HL-60 (cell line): Measurements from ENCODE around the gene TMEM63A.

Source experiments
- DNase-seq, 2 experiments: peaks; one replicate each; pipeline ENCODE4 v3.0.0-alpha.2; 2010 to 2020; ENCODE audit warnings: low read depth in 1 of 2, low spot score in 1 of 2
- H3K27ac ChIP-seq: fragments of 250-450 bp; sonication (Bioruptor Pico); replicated peaks from 2 replicates; pipeline ENCODE4 v1.5.1; 2020; ENCODE audit warnings: mild to moderate bottlenecking, moderate library complexity
- H3K27me3 ChIP-seq: fragments of 250-450 bp; sonication (Bioruptor Pico); 2 replicates; pipeline ENCODE4 v1.5.1; 2021; ENCODE audit warnings: mild to moderate bottlenecking, moderate library complexity; ENCODE audit not compliant: insufficient read depth, poor library complexity, severe bottlenecking
- H3K4me3 ChIP-seq: replicated peaks from 2 replicates; pipeline ENCODE4 v1.5.1; 2011; ENCODE audit warnings: mild to moderate bottlenecking, control low read depth, low read length; ENCODE audit not compliant: insufficient read depth
- CTCF ChIP-seq: IDR thresholded peaks from one replicate; pipeline ENCODE4 v1.5.1; 2011; ENCODE audit warnings: low read length, control low read depth, inconsistent platforms; ENCODE audit not compliant: insufficient read depth
- GABPA ChIP-seq: IDR thresholded peaks from 2 replicates; pipeline ENCODE4 v1.6.1; 2012; ENCODE audit warnings: low read depth
- POLR2AphosphoS5 ChIP-seq: IDR thresholded peaks from 2 replicates; pipeline ENCODE4 v1.6.1; 2012; ENCODE audit warnings: low read depth
- REST ChIP-seq: IDR thresholded peaks from 2 replicates; pipeline ENCODE4 v1.6.1; 2012; ENCODE audit warnings: low read depth; ENCODE audit not compliant: insufficient replicate concordance
- SPI1 ChIP-seq: IDR thresholded peaks from 2 replicates; pipeline ENCODE4 v1.6.1; 2012; ENCODE audit warnings: low read depth, mild to moderate bottlenecking, borderline replicate concordance

The TMEM63A gene

GRCh38 chr1:225918280-225918679, 36.1 kb upstream of the TMEM63A start:
- Histone ChIP-seq H3K4me3 (no peak overlapping the region), H3K27me3 (no peaks in the 10 kb centered on the region), H3K27ac (no peak overlapping the region)
- TF ChIP-seq POLR2AphosphoS5 (no peak), CTCF (no peak), SPI1 (no peak), REST (no peak), GABPA (no peak)
- DNase-seq, result no peak

GRCh38 chr1:225917536-225917935, 35.4 kb upstream of the TMEM63A start:
- no peak for DNase-seq
- TF ChIP-seq SPI1 (no peak), POLR2AphosphoS5 (no peak), REST (no peak), GABPA (no peak), CTCF (no peak)
- Histone ChIP-seq H3K27ac (no peak overlapping the region), H3K27me3 (no peaks in the 10 kb centered on the region), H3K4me3 (no peak overlapping the region)

- DNase-seq, result no peak
- H3K27me3 ChIP-seq, result no peaks in the 10 kb centered on the region
- no peak for TF ChIP-seq POLR2AphosphoS5
- TF ChIP-seq CTCF, result no peak
- TF ChIP-seq GABPA, result no peak
- no peak overlapping the region for H3K4me3 ChIP-seq
- H3K27ac ChIP-seq, result no peak overlapping the region
Measured at GRCh38 chr1:225917101-225917500, 34.9 kb upstream of the TMEM63A start.

- DNase-seq, result no peak
- no peak overlapping the region for H3K4me3 ChIP-seq
Measured at GRCh38 chr1:225915538-225915991, 33.4 kb upstream of the TMEM63A start.

More at GRCh38 chr1:225915538-225915991, 33.4 kb upstream of the TMEM63A start:
- H3K27ac ChIP-seq, result no peak overlapping the region
- H3K27me3 ChIP-seq, result no peaks in the 10 kb centered on the region
- TF ChIP-seq REST (no peak), SPI1 (no peak), CTCF (no peak), GABPA (no peak), POLR2AphosphoS5 (no peak)
